Measurements from ENCODE around the gene TBX10. TPM values are rescaled to one million over a fixed set of nuclear protein-coding genes. Genes with fewer than 3 reads are reported as not detected.

Gene TBX10
- total RNA-seq, 1 donor from 2014 or later = not detected

DNA sequence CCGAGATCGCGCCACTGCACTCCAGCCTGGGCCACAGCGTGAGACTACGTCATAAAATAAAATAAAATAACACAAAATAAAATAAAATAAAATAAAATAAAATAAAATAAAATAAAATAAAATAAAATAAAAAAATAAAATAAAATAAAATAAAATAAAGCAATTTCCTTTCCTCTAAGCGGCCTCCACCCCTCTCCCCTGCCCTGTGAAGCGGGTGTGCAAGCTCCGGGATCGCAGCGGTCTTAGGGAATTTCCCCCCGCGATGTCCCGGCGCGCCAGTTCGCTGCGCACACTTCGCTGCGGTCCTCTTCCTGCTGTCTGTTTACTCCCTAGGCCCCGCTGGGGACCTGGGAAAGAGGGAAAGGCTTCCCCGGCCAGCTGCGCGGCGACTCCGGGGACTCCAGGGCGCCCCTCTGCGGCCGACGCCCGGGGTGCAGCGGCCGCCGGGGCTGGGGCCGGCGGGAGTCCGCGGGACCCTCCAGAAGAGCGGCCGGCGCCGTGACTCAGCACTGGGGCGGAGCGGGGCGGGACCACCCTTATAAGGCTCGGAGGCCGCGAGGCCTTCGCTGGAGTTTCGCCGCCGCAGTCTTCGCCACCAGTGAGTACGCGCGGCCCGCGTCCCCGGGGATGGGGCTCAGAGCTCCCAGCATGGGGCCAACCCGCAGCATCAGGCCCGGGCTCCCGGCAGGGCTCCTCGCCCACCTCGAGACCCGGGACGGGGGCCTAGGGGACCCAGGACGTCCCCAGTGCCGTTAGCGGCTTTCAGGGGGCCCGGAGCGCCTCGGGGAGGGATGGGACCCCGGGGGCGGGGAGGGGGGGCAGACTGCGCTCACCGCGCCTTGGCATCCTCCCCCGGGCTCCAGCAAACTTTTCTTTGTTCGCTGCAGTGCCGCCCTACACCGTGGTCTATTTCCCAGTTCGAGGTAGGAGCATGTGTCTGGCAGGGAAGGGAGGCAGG is 56.0 kb downstream of the TBX10 start, which contains the start of gene GSTP1:
GSTP1 (plus strand) TSS at position 566 of the 958 bp plus-strand sequence; CDS start at position 598, 32 bp downstream.
- H3K4me1 ChIP-seq (ENCODE audit: insufficient read depth, low read length) = peaks cover 21% of the 10 kb centered on the region
- H3K36me3 ChIP-seq (ENCODE audit: insufficient read depth, low read length) = peaks cover 8% of the 10 kb centered on the region
- Mint-ChIP-seq H3K36me3 (ENCODE audit: low read depth, unreplicated experiment) (peaks cover 28% of the 10 kb centered on the region), H3K4me1 (ENCODE audit: low read depth, unreplicated experiment) (peaks cover 36% of the 10 kb centered on the region), H3K4me3 (ENCODE audit: unreplicated experiment) (peak within 1 kb of the TSS; percentile 92), H3K27me3 (ENCODE audit: low read depth, unreplicated experiment) (no peaks in the 10 kb centered on the region), H3K9me3 (ENCODE audit: unreplicated experiment) (no peaks in the 10 kb centered on the region), H3K27ac (ENCODE audit: unreplicated experiment) (peak within 1 kb of the TSS; percentile 97)
- TF ChIP-seq EZH2 (IDR thresholded peaks at IDR 0.05; ENCODE audit: insufficient read depth, low read length) = no peak
- TF ChIP-seq, protein P1, sequence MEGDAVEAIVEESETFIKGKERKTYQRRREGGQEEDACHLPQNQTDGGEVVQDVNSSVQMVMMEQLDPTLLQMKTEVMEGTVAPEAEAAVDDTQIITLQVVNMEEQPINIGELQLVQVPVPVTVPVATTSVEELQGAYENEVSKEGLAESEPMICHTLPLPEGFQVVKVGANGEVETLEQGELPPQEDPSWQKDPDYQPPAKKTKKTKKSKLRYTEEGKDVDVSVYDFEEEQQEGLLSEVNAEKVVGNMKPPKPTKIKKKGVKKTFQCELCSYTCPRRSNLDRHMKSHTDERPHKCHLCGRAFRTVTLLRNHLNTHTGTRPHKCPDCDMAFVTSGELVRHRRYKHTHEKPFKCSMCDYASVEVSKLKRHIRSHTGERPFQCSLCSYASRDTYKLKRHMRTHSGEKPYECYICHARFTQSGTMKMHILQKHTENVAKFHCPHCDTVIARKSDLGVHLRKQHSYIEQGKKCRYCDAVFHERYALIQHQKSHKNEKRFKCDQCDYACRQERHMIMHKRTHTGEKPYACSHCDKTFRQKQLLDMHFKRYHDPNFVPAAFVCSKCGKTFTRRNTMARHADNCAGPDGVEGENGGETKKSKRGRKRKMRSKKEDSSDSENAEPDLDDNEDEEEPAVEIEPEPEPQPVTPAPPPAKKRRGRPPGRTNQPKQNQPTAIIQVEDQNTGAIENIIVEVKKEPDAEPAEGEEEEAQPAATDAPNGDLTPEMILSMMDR (IDR thresholded peaks at IDR 0.05; ENCODE audit: insufficient read depth, low read depth, low read length) = peak; percentile 43
- H3K4me2 ChIP-seq (ENCODE audit: low read length) = peak within 1 kb of the TSS; percentile 88
- peaks cover 34% of the 10 kb centered on the region for H3K79me2 ChIP-seq (ENCODE audit: insufficient read depth, low read length)
- peaks cover 39% of the 10 kb centered on the region for H4K20me1 ChIP-seq (ENCODE audit: insufficient read depth, low read length)
- peak; percentile 76 for DNase-seq (ENCODE audit: low read depth)
- H3K27me3 ChIP-seq (ENCODE audit: insufficient read depth, low read length) = peaks cover 18% of the 10 kb centered on the region
- H3K9me3 ChIP-seq (ENCODE audit: insufficient read depth, low read depth, low read length) = no peaks in the 10 kb centered on the region
- peak within 1 kb of the TSS; percentile 75 for H2AFZ ChIP-seq (ENCODE audit: low read depth, low read length)
- peak within 1 kb of the TSS; percentile 77 for H3K4me3 ChIP-seq (ENCODE audit: insufficient read depth, low read depth, low read length)
- peak within 1 kb of the TSS; percentile 93 for H3K9ac ChIP-seq (ENCODE audit: low read length)
- peak within 1 kb of the TSS; percentile 82 for H3K27ac ChIP-seq (ENCODE audit: low read depth, low read length)
- FAIRE-seq = no peak

DNA sequence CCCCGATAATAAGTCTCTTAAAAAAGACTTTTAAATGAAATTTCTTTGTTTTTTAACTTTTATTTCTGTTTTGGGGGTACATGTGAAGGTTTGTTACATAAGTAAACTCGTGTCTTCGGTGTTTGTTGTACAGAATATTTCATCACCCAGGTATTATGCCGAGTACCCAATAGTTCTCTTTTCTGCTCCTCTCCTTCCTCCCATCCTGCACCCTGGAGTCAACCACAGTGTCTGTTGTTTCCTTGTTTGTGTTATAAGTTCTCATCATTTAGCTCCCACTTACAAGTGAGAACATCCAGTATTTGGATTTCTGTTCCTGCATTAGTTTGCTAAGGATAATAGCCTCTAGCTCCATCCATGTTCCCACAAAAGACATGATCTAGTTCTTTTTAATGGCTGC is 57.6 kb downstream of the TBX10 start:
- no peak overlapping the region for H3K27ac ChIP-seq (ENCODE audit: low read depth, low read length)
- peaks cover 27% of the 10 kb centered on the region for H4K20me1 ChIP-seq (ENCODE audit: insufficient read depth, low read length)
- TF ChIP-seq EZH2 (IDR thresholded peaks at IDR 0.05; ENCODE audit: insufficient read depth, low read length) = no peak
- TF ChIP-seq, protein P1 (IDR thresholded peaks at IDR 0.05; ENCODE audit: insufficient read depth, low read depth, low read length) = no peak
- FAIRE-seq = no peak
- H3K27me3 Mint-ChIP-seq (ENCODE audit: low read depth, unreplicated experiment) = peaks cover 4% of the 10 kb centered on the region
- peaks cover 1% of the 10 kb centered on the region for H3K36me3 ChIP-seq (ENCODE audit: insufficient read depth, low read length)
- no peak overlapping the region for H3K4me3 ChIP-seq (ENCODE audit: insufficient read depth, low read depth, low read length)
- peaks cover 21% of the 10 kb centered on the region for H3K4me1 ChIP-seq (ENCODE audit: insufficient read depth, low read length)
- peaks cover 32% of the 10 kb centered on the region for H3K4me1 Mint-ChIP-seq (ENCODE audit: low read depth, unreplicated experiment)
- H3K79me2 ChIP-seq (ENCODE audit: insufficient read depth, low read length) = peaks cover 34% of the 10 kb centered on the region
- peak overlapping the region; percentile 78 for H3K27ac Mint-ChIP-seq (ENCODE audit: unreplicated experiment)
- H3K9me3 ChIP-seq (ENCODE audit: insufficient read depth, low read depth, low read length) = no peaks in the 10 kb centered on the region
- no peak overlapping the region for H2AFZ ChIP-seq (ENCODE audit: low read depth, low read length)
- peaks cover 18% of the 10 kb centered on the region for H3K27me3 ChIP-seq (ENCODE audit: insufficient read depth, low read length)
- no peak overlapping the region for H3K4me2 ChIP-seq (ENCODE audit: low read length)
- no peak for DNase-seq (ENCODE audit: low read depth)
- H3K36me3 Mint-ChIP-seq (ENCODE audit: low read depth, unreplicated experiment) = peaks cover 18% of the 10 kb centered on the region
- peak overlapping the region; percentile 79 for H3K4me3 Mint-ChIP-seq (ENCODE audit: unreplicated experiment)
- no peaks in the 10 kb centered on the region for H3K9me3 Mint-ChIP-seq (ENCODE audit: unreplicated experiment)
- no peak overlapping the region for H3K9ac ChIP-seq (ENCODE audit: low read length)
